Measurements from ENCODE around the gene TTN.

GRCh38 chr2:178833382-178833781, 26.2 kb upstream of the TTN start:
- TF ChIP-seq POLR2A (IDR thresholded peaks at IDR 0.05) (no peak), CTCF (IDR thresholded peaks at IDR 0.05) (no peak), POLR2AphosphoS5 (IDR thresholded peaks at IDR 0.05) (no peak)

Data from upper lobe of left lung (tissue), 4 donors.